ENCODE measurements around the gene BYSL.

- TF ChIP-seq CTCF (conservative IDR thresholded peaks at IDR 0.05; ENCODE audit: low read depth, low read length) (no peak), EZH2 (IDR thresholded peaks at IDR 0.05; ENCODE audit: borderline replicate concordance, low read depth, low read length, poor library complexity, severe bottlenecking) (no peak)
These were observed 16.7 kb downstream of the BYSL start for GRCh38 chr6:41937861-41938574.

Data from A673 (cell line).